ENCODE data around the gene CTSD.

DNA sequence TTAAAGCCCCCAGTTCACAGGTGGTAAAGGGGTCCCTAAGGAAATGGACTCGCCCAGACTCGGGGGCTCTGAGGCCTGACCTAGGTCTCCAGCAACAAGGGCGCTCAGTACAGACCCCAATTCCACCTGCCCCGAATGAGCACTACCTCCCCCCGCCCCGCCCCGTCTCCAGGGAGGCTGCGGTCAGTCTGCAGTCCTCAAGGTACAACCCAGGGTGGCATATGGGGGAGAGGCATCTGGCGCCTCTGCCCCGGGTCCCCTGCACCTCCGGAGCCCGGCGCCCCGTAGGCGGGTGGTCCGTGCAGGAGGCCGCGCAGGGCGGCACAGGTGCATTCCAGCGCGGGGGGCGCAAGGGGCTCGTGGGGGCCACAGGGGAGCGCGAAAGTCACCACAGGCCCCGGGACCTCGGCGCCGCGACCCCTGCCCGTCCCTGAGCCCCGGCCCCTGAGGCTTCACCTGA, 361 bp downstream of the CTSD start:
- TF ChIP-seq, protein P1, sequence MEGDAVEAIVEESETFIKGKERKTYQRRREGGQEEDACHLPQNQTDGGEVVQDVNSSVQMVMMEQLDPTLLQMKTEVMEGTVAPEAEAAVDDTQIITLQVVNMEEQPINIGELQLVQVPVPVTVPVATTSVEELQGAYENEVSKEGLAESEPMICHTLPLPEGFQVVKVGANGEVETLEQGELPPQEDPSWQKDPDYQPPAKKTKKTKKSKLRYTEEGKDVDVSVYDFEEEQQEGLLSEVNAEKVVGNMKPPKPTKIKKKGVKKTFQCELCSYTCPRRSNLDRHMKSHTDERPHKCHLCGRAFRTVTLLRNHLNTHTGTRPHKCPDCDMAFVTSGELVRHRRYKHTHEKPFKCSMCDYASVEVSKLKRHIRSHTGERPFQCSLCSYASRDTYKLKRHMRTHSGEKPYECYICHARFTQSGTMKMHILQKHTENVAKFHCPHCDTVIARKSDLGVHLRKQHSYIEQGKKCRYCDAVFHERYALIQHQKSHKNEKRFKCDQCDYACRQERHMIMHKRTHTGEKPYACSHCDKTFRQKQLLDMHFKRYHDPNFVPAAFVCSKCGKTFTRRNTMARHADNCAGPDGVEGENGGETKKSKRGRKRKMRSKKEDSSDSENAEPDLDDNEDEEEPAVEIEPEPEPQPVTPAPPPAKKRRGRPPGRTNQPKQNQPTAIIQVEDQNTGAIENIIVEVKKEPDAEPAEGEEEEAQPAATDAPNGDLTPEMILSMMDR (IDR thresholded peaks at IDR 0.05): no peak
- TF ChIP-seq POLR2A (IDR thresholded peaks at IDR 0.05) (peak; percentile 14), EP300 (IDR thresholded peaks at IDR 0.05) (no peak)
